Activated naive CD4-positive, alpha-beta T cell treated with Interleukin-2 at 50 U/mL for 16 hours (primary cell): Measurements from ENCODE around the gene HLA-DRB1.
"Not testable (repeated sequence)": the region's sequence is repeated elsewhere in the genome, so short reads cannot be mapped to it uniquely, and the experiment has no call there.

Source experiments
- DNase-seq: peaks from one replicate; pipeline ENCODE4 v3.0.0-alpha.2; 2020

HLA-DRB1 gene

GRCh38 chr6:32609391-32609730 is 19.7 kb upstream of the HLA-DRB1 start:
- DNase-seq = no peak

- DNase-seq = no peak
Observed at GRCh38 chr6:32608362-32608761, 18.7 kb upstream of the HLA-DRB1 start.

- DNase-seq = no peak
Observed at GRCh38 chr6:32607988-32608298, 18.3 kb upstream of the HLA-DRB1 start.

GRCh38 chr6:32607263-32607987 is 17.8 kb upstream of the HLA-DRB1 start:
- DNase-seq = no peak

- DNase-seq = no peak
Observed at GRCh38 chr6:32604434-32604877, 14.8 kb upstream of the HLA-DRB1 start.

- DNase-seq = no peak
Observed at GRCh38 chr6:32603888-32604287, 14.2 kb upstream of the HLA-DRB1 start.

- no peak for DNase-seq
Observed at GRCh38 chr6:32603222-32603621, 13.6 kb upstream of the HLA-DRB1 start.

- DNase-seq = no peak
Observed at GRCh38 chr6:32602383-32602782, 12.7 kb upstream of the HLA-DRB1 start.

GRCh38 chr6:32597024-32597423 is 7.4 kb upstream of the HLA-DRB1 start:
- no peak for DNase-seq

GRCh38 chr6:32590713-32591112 is 1.1 kb upstream of the HLA-DRB1 start:
- not testable (repeated sequence) for DNase-seq

- DNase-seq = no peak
Observed at GRCh38 chr6:32588156-32588555, 1.5 kb downstream of the HLA-DRB1 start.

- no peak for DNase-seq
Observed at GRCh38 chr6:32583527-32583898, 6.1 kb downstream of the HLA-DRB1 start.

- DNase-seq = no peak
Observed at GRCh38 chr6:32581315-32582095, 8.1 kb downstream of the HLA-DRB1 start.

- no peak for DNase-seq
Observed at GRCh38 chr6:32580593-32580992, 9.1 kb downstream of the HLA-DRB1 start.

- no peak for DNase-seq
Observed at GRCh38 chr6:32578962-32579361, 10.7 kb downstream of the HLA-DRB1 start.

GRCh38 chr6:32577493-32577892 is 12.2 kb downstream of the HLA-DRB1 start:
- not testable (repeated sequence) for DNase-seq

GRCh38 chr6:32576250-32576649 is 13.4 kb downstream of the HLA-DRB1 start:
- no peak for DNase-seq

GRCh38 chr6:32570363-32570905 is 19.2 kb downstream of the HLA-DRB1 start:
- DNase-seq = no peak

GRCh38 chr6:32568561-32568960 is 21.1 kb downstream of the HLA-DRB1 start:
- no peak for DNase-seq

GRCh38 chr6:32566957-32567356 is 22.7 kb downstream of the HLA-DRB1 start:
- no peak for DNase-seq

- DNase-seq = no peak
Observed at GRCh38 chr6:32565511-32565910, 24.1 kb downstream of the HLA-DRB1 start.

GRCh38 chr6:32562940-32563339 is 26.7 kb downstream of the HLA-DRB1 start:
- DNase-seq = no peak

GRCh38 chr6:32559747-32560146 is 29.9 kb downstream of the HLA-DRB1 start:
- DNase-seq = no peak

- DNase-seq = no peak
Observed at GRCh38 chr6:32558426-32559057, 31.1 kb downstream of the HLA-DRB1 start.
